MCF 10A (cell line): ENCODE data around the gene RPS15. TPM values are rescaled to one million over a fixed set of nuclear protein-coding genes. Genes with fewer than 3 reads are reported as not detected.

Source experiments
- BruUV-seq: library from RNA; stranded (reverse); fragments of 400-500 nt; replicated peaks from 2 replicates; lab custom pipeline; 2021; lab: Mats Ljungman, UMichigan
- CTCF ChIA-PET: fragments of 300-600 bp; sonication (Branson Sonifier 250); formaldehyde crosslinking; extraction: SDS; loops from one replicate; lab custom pipeline; 2021; ENCODE audit warnings: antibody characterized with exemption, inconsistent platforms; lab: Yijun Ruan, JAX
- POLR2A ChIA-PET: fragments of 300-600, 350-650 bp; sonication (Branson Sonifier 250); formaldehyde crosslinking; extraction: SDS; loops from one replicate; lab custom pipeline; 2020; ENCODE audit warnings: antibody characterized with exemption, inconsistent platforms; lab: Yijun Ruan, JAX
- DNase-seq: peaks from one replicate; pipeline ENCODE4 v3.0.0-alpha.2; 2018; ENCODE audit not compliant: unreplicated experiment
- H3K27ac Mint-ChIP-seq: one replicate; pipeline ENCODE4 v1.8.0; 2022; ENCODE audit warnings: mild to moderate bottlenecking, low read depth, mixed read lengths; ENCODE audit not compliant: unreplicated experiment
- H3K27me3 Mint-ChIP-seq: one replicate; pipeline ENCODE4 v1.8.0; 2022; ENCODE audit warnings: mixed read lengths; ENCODE audit not compliant: insufficient read depth, unreplicated experiment
- H3K36me3 Mint-ChIP-seq: one replicate; pipeline ENCODE4 v1.8.0; 2022; ENCODE audit warnings: mild to moderate bottlenecking, moderate library complexity, mixed read lengths; ENCODE audit not compliant: insufficient read depth, unreplicated experiment
- H3K4me1 Mint-ChIP-seq: one replicate; pipeline ENCODE4 v1.8.0; 2022; ENCODE audit warnings: mixed read lengths; ENCODE audit not compliant: insufficient read depth, unreplicated experiment
- H3K4me3 Mint-ChIP-seq: one replicate; pipeline ENCODE4 v1.8.0; 2022; ENCODE audit warnings: mild to moderate bottlenecking, moderate library complexity, mixed read lengths; ENCODE audit not compliant: unreplicated experiment
- H3K9me3 Mint-ChIP-seq: one replicate; pipeline ENCODE4 v1.8.0; 2022; ENCODE audit warnings: mixed read lengths; ENCODE audit not compliant: unreplicated experiment
- CTCF ChIP-seq: fragments of 200-600 bp; IDR thresholded peaks from one replicate; pipeline ENCODE4 v1.8.0; 2022; ENCODE audit warnings: antibody characterized with exemption, mild to moderate bottlenecking; ENCODE audit not compliant: unreplicated experiment
- intact Hi-C: fragments of 100-400 bp; cut with micrococcal nuclease; formaldehyde crosslinking; loops from 2 replicates; pipeline ENCODE4 v1.14.1; 2022
- total RNA-seq: library from RNA; stranded (reverse); gene quantifications from 2 replicates; pipeline ENCODE4 v1.2.3, GENCODE V29; 2022

RPS15 gene
- total RNA-seq, 1 experiment from 2014 or later: 1,168 TPM

- DNase-seq: no peak
- Mint-ChIP-seq H3K4me1 (no peaks in the 10 kb centered on the region), H3K9me3 (no peaks in the 10 kb centered on the region), H3K27me3 (no peaks in the 10 kb centered on the region), H3K27ac (no peak overlapping the region), H3K4me3 (no peak overlapping the region), H3K36me3 (peaks cover 11% of the 10 kb centered on the region)
- ChIA-PET POLR2A (interaction anchor here (0.7 to 1.0 kb wide), 2 partner anchors 8 to 11 kb away, joined by 3 to 4 read pairs; no protein-coding TSS in a partner anchor), CTCF (interaction anchor here (0.5 to 2.2 kb wide), 2 partner anchors 21 kb away, joined by 3 to 8 read pairs; no protein-coding TSS in a partner anchor)
- BruUV-seq: no TSS peak
- no peak for TF ChIP-seq CTCF
- intact Hi-C loops: no loop called here
Measured at GRCh38 chr19:1457031-1457739, 19.0 kb downstream of the RPS15 start.

- ChIA-PET CTCF (interaction anchor here (0.6 to 2.2 kb wide), 4 partner anchors 8 to 381 kb away, joined by 3 to 8 read pairs (median 4); no protein-coding TSS in a partner anchor), POLR2A (interaction anchor here (0.7 to 1.1 kb wide), 3 partner anchors 9 to 11 kb away, joined by 3 to 4 read pairs (median 3); no protein-coding TSS in a partner anchor)
- H3K27ac Mint-ChIP-seq: no peak overlapping the region
- H3K4me3 Mint-ChIP-seq: no peak overlapping the region
- BruUV-seq: no TSS peak
- intact Hi-C loops: no loop called here
- no peak for DNase-seq
- TF ChIP-seq CTCF: no peak
- H3K9me3 Mint-ChIP-seq: no peaks in the 10 kb centered on the region
- H3K4me1 Mint-ChIP-seq: no peaks in the 10 kb centered on the region
- H3K36me3 Mint-ChIP-seq: peaks cover 11% of the 10 kb centered on the region
- no peaks in the 10 kb centered on the region for H3K27me3 Mint-ChIP-seq
Measured at GRCh38 chr19:1457892-1458291, 19.7 kb downstream of the RPS15 start.

GRCh38 chr19:1459479-1459878 lies 21.3 kb downstream of the RPS15 start:
- CTCF ChIA-PET: interaction anchor here (1.6 to 2.2 kb wide), 2 partner anchors 18 to 379 kb away, joined by 3 to 8 read pairs; no protein-coding TSS in a partner anchor
- Mint-ChIP-seq H3K9me3 (no peaks in the 10 kb centered on the region), H3K4me3 (no peak overlapping the region), H3K27me3 (no peaks in the 10 kb centered on the region), H3K27ac (no peak overlapping the region), H3K36me3 (peaks cover 11% of the 10 kb centered on the region), H3K4me1 (no peaks in the 10 kb centered on the region)
- TF ChIP-seq CTCF: no peak
- POLR2A ChIA-PET: no interaction called here
- BruUV-seq: no TSS peak
- no peak for DNase-seq
- intact Hi-C loops: no loop called here
